Midbrain (tissue), 1 donor: Measurements from ENCODE around the gene PLXNA1.

Source experiments
- DNase-seq: peaks from one replicate; lab custom pipeline; 2025; lab: John Stamatoyannopoulos, UW

PLXNA1 gene

DNA sequence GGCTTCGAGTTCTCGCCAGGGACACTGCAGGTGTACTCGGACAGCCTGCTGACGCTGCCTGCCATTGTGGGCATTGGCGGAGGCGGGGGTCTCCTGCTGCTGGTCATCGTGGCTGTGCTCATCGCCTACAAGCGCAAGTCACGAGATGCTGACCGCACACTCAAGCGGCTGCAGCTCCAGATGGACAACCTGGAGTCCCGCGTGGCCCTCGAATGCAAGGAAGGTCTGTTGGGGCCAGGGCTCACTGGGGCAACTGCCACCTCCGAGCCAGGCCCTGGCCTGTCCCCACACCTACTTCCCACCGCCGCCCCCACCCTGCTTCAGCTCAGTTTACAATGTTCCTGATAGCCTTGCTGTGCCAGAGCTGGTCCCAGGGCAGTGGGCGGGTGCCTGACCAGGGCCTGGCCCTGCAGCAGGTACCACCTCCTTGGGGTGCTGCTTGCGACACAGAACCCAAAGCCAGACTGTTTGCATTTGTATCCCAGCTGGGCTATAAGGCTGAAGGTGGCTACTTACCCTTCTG, 35.5 kb downstream of the PLXNA1 start:
- DNase-seq: no peak

DNA sequence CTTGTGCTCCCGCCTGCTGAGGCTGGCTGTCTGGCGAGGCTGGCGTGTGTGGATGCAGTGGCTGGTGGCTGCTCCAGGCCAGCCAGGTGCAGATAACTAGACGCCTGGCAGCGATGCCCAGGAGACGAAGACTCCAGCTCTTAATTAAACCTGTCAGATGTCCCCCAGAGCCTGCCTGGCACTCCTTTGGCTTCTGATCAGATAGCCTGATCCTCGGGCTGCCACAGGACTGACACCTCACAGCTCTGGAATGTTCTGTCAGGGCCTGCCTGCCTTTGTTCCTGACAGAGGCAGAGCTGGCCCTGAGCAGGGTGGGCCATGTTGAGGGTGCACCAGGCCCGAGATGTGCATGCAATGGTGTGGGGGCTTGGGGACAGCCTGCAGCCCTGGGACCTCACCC, 36.5 kb downstream of the PLXNA1 start:
- DNase-seq: no peak

DNA sequence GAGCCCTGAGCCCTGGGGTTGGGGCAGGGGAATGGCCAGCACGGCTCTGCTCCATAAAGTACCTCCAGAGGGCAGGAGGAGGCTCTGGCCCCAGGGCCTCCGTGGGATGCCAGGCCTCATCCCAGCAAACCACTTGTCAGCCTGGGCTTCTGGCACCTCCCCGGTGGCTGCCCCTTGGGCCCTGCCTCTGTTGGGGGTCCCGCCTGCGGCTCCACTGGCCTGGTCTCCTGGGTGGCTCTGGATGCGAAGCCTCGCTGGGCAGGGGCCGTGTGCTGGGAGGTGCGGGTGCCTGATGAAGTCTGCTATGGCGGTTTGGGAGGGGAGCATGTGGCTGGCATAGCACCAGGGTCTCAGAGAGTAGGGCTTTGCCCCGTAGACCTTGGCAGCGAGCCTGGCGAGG, 37.6 kb downstream of the PLXNA1 start:
- no peak for DNase-seq

DNA sequence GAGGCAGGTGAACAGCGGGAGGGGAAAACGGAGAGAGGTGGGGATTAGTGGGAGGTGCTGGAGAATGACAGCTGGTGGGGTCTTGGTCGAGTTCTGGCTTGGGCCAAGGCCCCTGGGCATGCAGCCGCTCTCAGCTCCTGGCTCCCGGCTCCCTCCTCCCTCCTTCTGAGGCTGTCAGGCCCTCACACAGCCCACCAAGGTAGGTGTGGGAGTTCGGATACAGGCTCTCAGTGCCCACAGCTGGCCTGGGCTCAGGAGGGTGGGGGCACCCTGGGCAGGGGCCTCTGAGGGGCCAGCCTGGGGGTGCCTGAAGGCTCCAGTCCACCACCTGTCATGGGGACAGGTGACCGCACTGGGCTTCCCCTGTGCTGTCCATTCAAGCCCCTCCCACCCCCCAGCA, 39.9 kb downstream of the PLXNA1 start:
- no peak for DNase-seq

DNA sequence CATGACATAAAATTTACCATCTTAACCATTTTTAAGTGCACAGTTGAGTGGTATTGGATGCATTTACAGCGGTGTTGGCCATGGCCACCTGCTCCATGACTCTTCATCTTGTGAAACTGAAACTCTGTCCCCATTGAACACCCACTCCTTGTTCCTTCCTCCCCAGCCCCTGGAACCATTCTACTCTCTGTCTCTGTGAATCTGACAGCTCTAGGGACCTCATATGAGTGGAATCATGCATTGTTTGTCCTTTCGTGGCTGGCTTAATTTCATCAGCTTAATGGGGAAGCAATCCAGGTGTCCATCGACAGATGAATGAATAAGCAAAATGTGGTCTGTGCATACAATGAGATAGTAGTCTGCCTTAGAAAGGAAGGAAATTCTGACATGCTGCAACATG, 42.5 kb downstream of the PLXNA1 start:
- DNase-seq: no peak

DNA sequence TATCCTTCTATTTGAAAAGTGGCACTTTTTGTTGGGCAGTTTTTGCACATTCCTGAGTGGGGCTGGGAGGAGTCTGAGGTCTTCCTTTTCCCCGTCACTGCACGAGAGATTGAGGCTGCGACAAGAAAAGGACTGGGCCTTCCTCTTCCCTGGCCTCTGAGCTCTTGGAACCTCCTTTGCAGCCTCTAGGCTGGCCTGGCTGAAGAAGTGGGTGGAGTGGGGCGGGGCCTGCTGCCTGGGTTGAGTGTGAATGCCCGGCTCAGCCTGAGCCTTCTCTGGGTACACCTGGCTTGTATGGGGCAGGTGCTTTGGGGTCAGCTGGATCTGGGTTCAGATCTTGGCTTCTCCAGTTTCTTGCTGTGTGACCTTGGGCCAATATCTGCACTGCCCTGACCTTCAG, 43.1 kb downstream of the PLXNA1 start:
- DNase-seq: no peak

DNA sequence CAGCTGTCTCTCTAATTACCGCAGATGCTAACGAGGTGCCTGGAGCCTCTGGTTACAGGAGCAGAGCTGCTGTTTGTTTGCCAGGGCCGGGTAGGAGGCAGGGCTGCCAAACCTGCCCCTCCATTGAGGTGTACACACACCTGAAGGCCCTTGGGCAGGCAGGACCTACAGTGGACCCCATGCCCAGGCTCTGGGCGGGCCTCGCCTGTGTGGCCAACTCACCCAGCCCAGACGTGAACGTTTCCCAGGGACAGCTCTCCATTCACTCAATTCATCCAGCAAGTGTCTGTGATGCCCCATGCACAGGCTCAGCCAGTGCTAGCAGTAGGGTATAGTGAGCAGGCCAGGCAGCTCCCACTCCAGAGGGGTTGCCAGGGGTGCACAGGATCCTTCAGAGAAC, 43.7 kb downstream of the PLXNA1 start:
- DNase-seq: no peak

DNA sequence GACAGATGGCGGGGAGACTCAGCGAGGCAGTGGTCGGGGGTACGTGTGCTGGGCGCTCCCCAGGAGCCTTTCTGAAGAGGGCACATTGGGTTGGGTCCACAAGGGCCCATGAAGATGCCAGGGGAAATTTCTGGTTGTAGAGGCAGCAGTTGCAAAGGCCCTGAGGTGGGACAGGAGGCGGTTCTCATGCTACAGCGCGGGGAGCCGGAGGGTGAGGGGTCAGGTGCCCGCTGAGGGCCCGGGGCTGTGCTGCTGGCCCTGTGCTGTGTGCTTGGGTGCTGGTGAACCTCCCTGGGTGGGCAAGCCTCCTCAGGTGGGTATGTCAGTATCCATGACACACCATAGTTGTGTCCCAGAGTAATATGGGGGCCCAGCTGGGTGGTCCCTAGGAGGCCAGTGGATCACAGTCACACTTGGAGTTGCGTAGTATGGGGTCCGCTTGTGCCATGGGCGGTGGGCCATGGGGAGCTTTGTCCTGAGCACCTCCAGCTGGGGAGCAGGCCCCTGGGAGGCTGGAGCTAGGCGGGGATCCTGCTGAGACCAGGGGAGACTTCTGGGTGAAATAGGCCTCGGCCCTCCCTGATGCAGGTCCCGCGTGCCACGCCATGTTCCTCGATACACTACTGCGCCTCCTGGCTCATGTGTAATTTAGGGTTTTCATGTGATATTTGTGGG, 44.3 kb downstream of the PLXNA1 start:
- no peak for DNase-seq

DNA sequence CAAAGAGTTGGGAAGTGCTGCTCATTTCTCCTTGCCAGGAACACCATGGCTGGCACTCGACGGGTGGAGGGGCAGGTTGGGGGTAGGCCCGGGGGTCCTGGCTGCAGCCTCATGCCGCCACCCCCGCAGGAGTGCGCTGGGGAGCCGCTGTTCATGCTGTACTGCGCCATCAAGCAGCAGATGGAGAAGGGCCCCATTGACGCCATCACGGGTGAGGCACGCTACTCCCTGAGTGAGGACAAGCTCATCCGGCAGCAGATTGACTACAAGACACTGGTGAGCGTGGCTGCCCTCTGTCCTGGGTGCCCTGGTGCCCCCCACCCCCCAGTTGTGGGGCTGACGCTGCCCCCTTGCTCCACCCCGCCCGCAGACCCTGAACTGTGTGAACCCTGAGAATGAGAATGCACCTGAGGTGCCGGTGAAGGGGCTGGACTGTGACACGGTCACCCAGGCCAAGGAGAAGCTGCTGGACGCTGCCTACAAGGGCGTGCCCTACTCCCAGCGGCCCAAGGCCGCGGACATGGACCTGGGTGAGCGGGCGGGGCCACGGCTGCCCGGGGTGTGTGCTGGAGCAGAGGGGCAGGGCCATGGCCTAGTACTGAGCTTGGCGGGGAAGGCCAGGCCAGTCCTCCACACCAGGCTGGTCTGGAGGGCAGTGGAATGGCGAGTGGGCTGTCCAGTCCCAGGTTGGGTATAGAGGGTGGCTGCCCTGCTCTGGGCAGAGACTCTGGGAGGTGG, 45.1 kb downstream of the PLXNA1 start:
- DNase-seq: no peak

DNA sequence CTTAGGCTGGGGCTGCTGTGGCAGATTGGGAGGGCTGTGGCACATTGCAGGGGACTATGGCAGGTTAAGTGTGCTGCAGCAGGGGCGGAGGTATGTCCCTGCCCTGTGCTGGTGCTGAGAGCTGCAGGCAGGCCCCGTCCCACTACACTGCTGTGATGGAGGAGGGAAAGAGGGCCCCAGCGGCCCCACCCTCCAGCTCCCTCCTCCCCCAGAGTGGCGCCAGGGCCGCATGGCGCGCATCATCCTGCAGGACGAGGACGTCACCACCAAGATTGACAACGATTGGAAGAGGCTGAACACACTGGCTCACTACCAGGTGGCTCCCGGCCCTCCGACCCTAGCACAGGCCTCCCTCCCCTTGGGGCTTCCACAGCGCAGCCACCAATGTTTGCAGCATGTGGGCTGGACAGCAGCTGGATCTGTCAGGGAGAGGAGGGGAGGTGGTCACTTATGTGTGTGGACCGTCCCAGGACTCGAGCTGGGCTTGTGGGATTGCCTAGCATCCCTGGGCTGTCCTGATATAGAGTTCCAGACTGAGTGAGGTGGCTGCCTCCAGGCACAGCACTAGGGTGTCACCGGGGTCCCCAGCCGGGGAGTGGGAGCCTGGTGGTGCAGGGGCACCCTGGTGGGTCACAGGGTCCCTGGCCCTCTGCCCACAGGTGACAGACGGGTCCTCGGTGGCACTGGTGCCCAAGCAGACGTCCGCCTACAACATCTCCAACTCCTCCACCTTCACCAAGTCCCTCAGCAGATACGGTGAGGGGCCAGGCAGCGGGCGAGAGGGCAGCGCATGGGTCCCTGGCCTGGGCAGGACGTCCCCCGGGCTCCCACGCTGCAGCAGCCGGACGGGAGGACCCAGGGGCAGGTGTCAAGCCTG, 46.1 kb downstream of the PLXNA1 start:
- DNase-seq: no peak

DNA sequence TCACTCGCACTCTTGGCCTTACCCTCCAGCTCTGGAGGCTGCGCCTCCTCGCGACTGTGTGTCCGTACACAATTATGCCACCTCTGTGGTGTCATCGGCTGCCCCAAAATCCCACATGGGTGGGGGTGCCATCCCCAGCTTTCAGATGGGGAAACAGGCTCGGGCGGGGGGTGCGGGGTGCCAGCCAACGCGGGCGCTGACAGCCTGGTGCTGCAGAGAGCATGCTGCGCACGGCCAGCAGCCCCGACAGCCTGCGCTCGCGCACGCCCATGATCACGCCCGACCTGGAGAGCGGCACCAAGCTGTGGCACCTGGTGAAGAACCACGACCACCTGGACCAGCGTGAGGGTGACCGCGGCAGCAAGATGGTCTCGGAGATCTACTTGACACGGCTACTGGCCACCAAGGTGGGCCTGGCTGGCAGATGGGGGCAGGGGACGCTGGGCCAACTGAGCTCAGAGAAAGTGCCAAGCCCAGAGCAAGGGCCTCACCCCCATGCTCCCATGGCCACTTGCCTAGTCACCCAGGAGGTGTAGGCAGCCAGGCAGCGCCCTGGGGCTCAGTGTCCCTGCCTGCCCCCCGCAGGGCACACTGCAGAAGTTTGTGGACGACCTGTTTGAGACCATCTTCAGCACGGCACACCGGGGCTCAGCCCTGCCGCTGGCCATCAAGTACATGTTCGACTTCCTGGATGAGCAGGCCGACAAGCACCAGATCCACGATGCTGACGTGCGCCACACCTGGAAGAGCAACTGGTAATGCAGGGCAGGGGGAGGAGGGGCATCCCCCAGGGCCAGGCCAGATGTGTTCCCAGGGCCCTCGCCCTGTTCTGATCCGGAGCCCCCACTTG, 47.0 kb downstream of the PLXNA1 start:
- DNase-seq: no peak

DNA sequence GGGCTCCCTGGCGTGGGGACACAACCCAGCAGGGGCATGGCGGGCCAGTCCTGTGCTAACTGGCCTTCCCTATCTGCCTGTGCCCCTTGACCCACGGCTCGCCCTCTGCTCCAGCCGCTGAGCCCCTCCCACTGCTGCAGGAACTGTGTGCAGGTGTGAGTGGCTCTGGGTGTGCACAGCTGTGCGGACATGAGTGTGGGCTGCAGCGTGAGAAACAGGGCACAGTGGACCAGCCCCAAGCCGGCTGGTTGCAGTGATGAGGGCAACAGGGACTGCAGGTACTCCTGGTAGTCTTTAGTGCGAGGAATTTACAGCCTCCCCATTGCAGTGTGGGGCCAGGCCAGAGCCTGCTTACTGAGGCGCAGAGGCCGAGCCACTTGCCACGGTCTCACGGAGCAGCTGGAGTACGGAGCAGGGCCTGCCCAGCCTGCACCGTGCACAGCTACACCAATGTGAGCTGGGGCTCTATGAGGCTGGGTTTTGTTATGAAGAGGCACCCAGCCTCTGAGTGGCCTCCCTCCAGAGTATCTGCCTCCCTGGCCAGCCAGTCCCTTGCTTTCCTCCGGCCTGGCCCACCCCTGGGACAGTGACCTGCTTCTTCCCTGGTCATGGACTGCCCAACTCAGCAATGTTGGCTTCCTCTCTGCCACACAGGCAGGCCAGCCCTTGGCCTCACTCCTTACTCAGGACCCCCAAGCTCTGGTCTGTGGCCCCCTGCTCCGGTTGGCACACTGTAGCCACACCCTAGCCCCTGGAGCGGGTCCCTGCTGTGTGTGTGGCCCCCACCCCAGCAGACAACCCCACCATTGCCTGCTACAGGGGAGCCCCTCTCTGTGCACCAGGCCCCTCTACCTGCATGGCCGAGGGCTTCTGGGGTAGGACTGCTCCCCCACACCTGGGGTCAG, 47.8 kb downstream of the PLXNA1 start:
- DNase-seq: no peak

DNA sequence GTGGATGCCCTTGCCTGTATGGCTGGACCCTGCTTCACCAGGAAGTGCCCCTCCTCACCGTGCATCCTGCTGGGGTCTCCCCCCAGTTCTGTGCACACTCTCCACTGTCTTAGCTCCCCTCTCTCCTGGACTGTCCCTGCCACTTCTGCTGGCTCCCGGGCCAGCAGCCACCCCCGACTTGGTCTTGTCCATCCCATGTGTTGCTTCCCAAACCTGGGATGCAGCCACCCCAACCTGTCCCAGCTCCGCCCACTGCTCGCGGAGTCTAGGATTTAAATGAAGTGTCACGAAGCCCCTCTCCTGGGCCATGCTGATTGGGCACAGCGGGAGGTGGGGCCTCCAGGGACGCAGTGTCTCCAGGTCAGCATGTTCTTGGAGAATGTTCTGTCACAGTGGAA, 48.5 kb downstream of the PLXNA1 start:
- DNase-seq: no peak

DNA sequence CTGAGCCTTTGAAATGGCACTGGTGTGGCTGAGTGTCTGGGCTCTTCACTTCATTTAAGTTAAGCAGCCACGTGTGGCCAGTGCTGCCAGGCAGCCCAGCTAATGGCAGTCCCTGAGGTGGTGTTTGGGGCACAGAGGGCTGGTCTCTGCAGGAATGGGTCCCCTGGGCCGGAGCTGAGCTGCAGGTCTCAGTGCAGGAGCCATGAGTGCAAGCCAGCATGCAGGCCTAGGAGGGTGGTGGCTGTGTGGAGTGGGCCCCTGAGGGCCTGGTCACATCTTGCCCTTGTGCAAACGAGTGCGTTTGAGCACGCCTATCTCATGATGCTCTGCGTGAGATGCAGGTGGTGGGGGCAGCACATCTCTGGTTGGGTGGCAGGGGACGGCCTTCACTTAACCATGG, 48.9 kb downstream of the PLXNA1 start:
- DNase-seq: no peak

DNA sequence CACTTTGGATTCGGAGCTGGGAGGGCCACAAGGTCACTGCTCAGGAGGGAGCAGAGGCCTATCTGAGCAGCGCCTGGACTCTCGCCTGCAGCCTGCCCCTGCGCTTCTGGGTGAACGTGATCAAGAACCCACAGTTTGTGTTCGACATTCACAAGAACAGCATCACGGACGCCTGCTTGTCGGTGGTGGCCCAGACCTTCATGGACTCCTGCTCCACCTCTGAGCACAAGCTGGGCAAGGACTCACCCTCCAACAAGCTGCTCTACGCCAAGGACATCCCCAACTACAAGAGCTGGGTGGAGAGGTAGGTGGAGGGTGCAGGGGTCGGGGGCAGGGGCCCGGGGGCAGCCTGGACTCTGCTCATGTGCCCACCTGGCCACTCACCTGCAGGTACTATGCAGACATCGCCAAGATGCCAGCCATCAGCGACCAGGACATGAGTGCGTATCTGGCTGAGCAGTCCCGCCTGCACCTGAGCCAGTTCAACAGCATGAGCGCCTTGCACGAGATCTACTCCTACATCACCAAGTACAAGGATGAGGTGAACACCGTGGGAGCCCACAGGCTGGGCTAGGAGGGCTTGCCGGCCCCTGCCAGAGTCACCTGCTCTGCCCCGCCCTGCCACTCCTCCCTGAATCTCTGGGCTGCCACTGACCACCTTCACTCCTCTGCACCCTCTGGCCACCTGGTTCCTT, 49.5 kb downstream of the PLXNA1 start:
- DNase-seq: no peak
